Caco-2 (cell line): Measurements from ENCODE around the gene CENPV. TPM values are rescaled to one million over a fixed set of nuclear protein-coding genes. Genes with fewer than 3 reads are reported as not detected.
A peak's percentile ranks its signal among the peaks of the same experiment; 100 is the strongest.

Experiments
- BruUV-seq: library from RNA; stranded (reverse); fragments of 400-500 nt; replicated peaks from 2 replicates; lab custom pipeline; 2021; lab: Mats Ljungman, UMichigan
- CTCF ChIA-PET: fragments of 300-600 bp; sonication (Branson Sonifier 250); formaldehyde crosslinking; loops from one replicate; lab custom pipeline; 2022; ENCODE audit warnings: antibody characterized with exemption; lab: Charles Lee
- POLR2A ChIA-PET: fragments of 300-600 bp; sonication (Branson Sonifier 250); formaldehyde crosslinking; loops from one replicate; lab custom pipeline; 2022; ENCODE audit warnings: antibody characterized with exemption; lab: Charles Lee
- DNase-seq, 2 experiments: peaks; one replicate each; pipeline versions ENCODE4 v3.0.0 to v3.0.0-alpha.2; 2020 to 2022
- H3K27me3 ChIP-seq: replicated peaks from 2 replicates; pipeline ENCODE4 v1.6.0; 2011; ENCODE audit warnings: low read length; ENCODE audit not compliant: control insufficient read depth, insufficient read depth
- H3K36me3 ChIP-seq: 2 replicates; pipeline ENCODE4 v1.5.1; 2011; ENCODE audit warnings: low read length; ENCODE audit not compliant: control insufficient read depth, insufficient read depth
- H3K4me1 ChIP-seq: fragments of 250-450 bp; sonication (Bioruptor Pico); 2 replicates; pipeline ENCODE4 v1.5.1; 2020; ENCODE audit warnings: mild to moderate bottlenecking
- H3K4me3 ChIP-seq: 2 replicates; pipeline ENCODE4 v1.5.1; 2011; ENCODE audit warnings: low read depth, mild to moderate bottlenecking, control low read depth, low read length
- H3K9me3 ChIP-seq: fragments of 250-450 bp; sonication (Bioruptor Pico); 2 replicates; pipeline ENCODE4 v1.5.1; 2020; ENCODE audit warnings: mild to moderate bottlenecking, moderate library complexity
- H3K27ac Mint-ChIP-seq: one replicate; pipeline ENCODE4 v1.8.0; 2022; ENCODE audit warnings: mixed read lengths; ENCODE audit not compliant: unreplicated experiment
- H3K27me3 Mint-ChIP-seq: one replicate; pipeline ENCODE4 v1.8.0; 2022; ENCODE audit warnings: mixed read lengths; ENCODE audit not compliant: insufficient read depth, unreplicated experiment
- H3K36me3 Mint-ChIP-seq: one replicate; pipeline ENCODE4 v1.8.0; 2022; ENCODE audit warnings: mild to moderate bottlenecking, mixed read lengths; ENCODE audit not compliant: insufficient read depth, unreplicated experiment
- H3K4me1 Mint-ChIP-seq: one replicate; pipeline ENCODE4 v1.8.0; 2022; ENCODE audit warnings: low read depth, mixed read lengths; ENCODE audit not compliant: unreplicated experiment
- H3K4me3 Mint-ChIP-seq: one replicate; pipeline ENCODE4 v1.8.0; 2022; ENCODE audit warnings: mild to moderate bottlenecking, moderate library complexity, mixed read lengths; ENCODE audit not compliant: unreplicated experiment
- H3K9me3 Mint-ChIP-seq: one replicate; pipeline ENCODE4 v1.8.0; 2022; ENCODE audit warnings: mixed read lengths; ENCODE audit not compliant: unreplicated experiment
- CTCF ChIP-seq, 2 experiments: fragments of 200-600 bp in 1 of 2; IDR thresholded peaks; 1 replicate in 1 of 2; 2 replicates in 1 of 2; pipeline versions ENCODE4 v1.5.1 to v1.8.0; 2011 to 2022; ENCODE audit warnings: antibody characterized with exemption in 1 of 2, control low read depth in 1 of 2, inconsistent platforms in 1 of 2, low read depth in 1 of 2, low read length in 1 of 2, mild to moderate bottlenecking in 1 of 2, moderate library complexity in 1 of 2; ENCODE audit not compliant: insufficient read depth in 1 of 2, severe bottlenecking in 1 of 2, unreplicated experiment in 1 of 2
- intact Hi-C: fragments of 100-400 bp; cut with micrococcal nuclease; formaldehyde crosslinking; loops from one replicate; pipeline ENCODE4 v1.10.0; 2022; ENCODE audit not compliant: unreplicated experiment
- total RNA-seq: library from RNA; stranded (reverse); gene quantifications from 2 replicates; pipeline ENCODE4 v1.2.3, GENCODE V29; 2022

The CENPV gene
- total RNA-seq, 1 experiment from 2014 or later, result 92.8 TPM

GRCh38 chr17:16293931-16294330 is 59.3 kb downstream of the CENPV start:
- BruUV-seq, result no TSS peak
- Histone ChIP-seq H3K4me3 (no peak overlapping the region), H3K27me3 (no peaks in the 10 kb centered on the region), H3K4me1 (peaks cover 54% of the 10 kb centered on the region), H3K36me3 (no peaks in the 10 kb centered on the region), H3K9me3 (no peaks in the 10 kb centered on the region)
- peak; percentile 47 to 56 for DNase-seq
- no peak for TF ChIP-seq CTCF (IDR thresholded peaks at IDR 0.05; ENCODE audit: insufficient read depth in 1 of 2, low read depth in 1 of 2, low read length in 1 of 2, severe bottlenecking in 1 of 2, unreplicated experiment in 1 of 2)
- no peaks in the 10 kb centered on the region for H3K36me3 Mint-ChIP-seq
- peaks cover 24% of the 10 kb centered on the region for H3K4me1 Mint-ChIP-seq
- H3K4me3 Mint-ChIP-seq, result no peak overlapping the region
- H3K27me3 Mint-ChIP-seq, result no peaks in the 10 kb centered on the region
- H3K9me3 Mint-ChIP-seq, result no peaks in the 10 kb centered on the region
- intact Hi-C loops, result no loop called here
- ChIA-PET POLR2A (no interaction called here), CTCF (interaction anchor here (0.6 to 0.8 kb wide), 2 partner anchors 8 to 70 kb away, joined by 3 read pairs; no protein-coding TSS in a partner anchor)
- H3K27ac Mint-ChIP-seq, result peak overlapping the region; percentile 80

Other genes with a start within 250 kb of the CENPV start
- 90.8 and 95.8 TPM in 2 replicates for gene NCOR1, start 137.9 kb downstream of the CENPV start, total RNA-seq
- gene PIGL, start 136.3 kb downstream of the CENPV start, total RNA-seq, result 20.0 and 21.1 TPM in 2 replicates
- gene UBB, start 27.6 kb upstream of the CENPV start, total RNA-seq, result 1,900 and 1,904 TPM in 2 replicates
- 0.28 and 0.41 TPM in 2 replicates for gene TRPV2, start 62.1 kb upstream of the CENPV start, total RNA-seq
- 4.0 and 4.5 TPM in 2 replicates for gene LRRC75A, start 138.7 kb upstream of the CENPV start, total RNA-seq
- gene ZNF287, start 215.7 kb upstream of the CENPV start, total RNA-seq, result 7.1 and 7.9 TPM in 2 replicates